Measurements from ENCODE around the gene HK1.

HK1 gene

DNA sequence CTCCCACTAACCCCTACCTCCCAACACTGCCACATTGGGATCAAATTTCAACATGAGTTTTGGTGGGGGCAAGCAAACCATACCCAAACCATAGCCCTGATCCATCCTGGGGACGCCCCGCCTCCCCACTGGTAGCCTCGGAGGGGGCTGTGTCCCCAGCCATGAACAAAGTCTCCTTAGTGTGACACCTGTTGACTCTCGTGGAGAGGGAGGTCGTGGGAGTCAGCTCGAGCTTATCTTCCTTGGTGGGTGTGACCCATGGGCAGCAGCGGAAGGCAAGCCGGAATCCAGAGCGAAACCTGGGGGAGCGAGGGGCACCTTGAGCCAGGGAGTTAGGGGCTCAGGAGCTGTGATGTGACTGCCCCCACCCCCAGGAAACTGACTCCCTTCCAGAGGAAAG is 126.5 kb downstream of the HK1 start:
- Mint-ChIP-seq H3K4me3 (no peak overlapping the region), H3K4me1 (peaks cover 9 to 25% of the 10 kb centered on the region in 2 donors), H3K27ac (no peak overlapping the region), H3K9me3 (no peaks in the 10 kb centered on the region), H3K36me3 (peaks cover 33 to 36% of the 10 kb centered on the region in 2 donors), H3K27me3 (no peaks in the 10 kb centered on the region)
- DNase-seq, result no peak
- ATAC-seq (replicated peaks), result no peak

DNA sequence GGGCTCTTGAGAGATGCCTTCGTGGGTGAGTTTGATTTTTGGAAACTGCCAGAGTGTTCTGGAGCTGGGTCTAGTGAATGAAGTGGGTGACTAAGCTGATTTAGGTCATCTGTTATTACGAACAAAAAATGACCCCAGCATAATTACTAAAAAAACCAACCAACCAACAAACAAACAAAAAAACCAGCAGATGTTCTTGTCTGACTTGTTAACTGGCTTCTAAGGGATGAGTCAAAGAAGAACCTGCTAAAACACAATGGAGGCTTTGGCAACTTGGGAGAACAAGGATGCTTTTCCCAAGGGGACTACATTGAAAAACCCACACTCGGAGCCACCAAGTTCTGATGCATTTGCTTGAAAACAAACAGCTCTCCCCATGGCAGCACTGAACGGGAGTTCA is 126.9 kb downstream of the HK1 start:
- Mint-ChIP-seq H3K9me3 (no peaks in the 10 kb centered on the region), H3K4me3 (no peak overlapping the region), H3K4me1 (peaks cover 12 to 30% of the 10 kb centered on the region in 2 donors), H3K36me3 (peaks cover 31 to 36% of the 10 kb centered on the region in 2 donors), H3K27ac (no peak overlapping the region), H3K27me3 (no peaks in the 10 kb centered on the region)
- no peak for DNase-seq
- ATAC-seq (replicated peaks), result no peak

DNA sequence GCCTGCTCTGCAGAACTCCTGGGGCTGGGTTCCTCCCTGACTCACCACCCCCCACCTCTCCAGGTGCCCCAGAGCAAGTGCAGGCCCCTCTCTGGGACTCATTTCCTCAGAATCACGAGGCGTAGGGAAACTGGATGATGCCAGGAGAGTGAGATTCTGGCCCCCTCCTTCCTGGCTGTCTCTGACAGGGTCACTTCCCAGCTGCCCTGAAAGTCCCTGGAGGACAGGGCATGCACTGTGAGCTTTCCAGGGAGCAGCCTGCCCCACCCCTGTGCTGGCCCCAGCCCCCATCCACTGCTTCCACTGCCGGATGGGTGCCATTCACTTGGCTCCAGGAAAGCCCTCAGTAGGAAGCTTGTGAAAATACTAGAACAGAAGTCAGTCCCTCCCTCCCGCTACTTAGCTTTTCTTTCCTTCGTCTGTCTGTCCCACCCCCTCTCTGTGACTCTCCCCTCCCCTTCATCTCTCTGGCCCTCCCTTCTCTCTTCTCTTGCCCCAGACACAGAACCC is 128.1 kb downstream of the HK1 start:
- H3K27ac Mint-ChIP-seq, result no peak overlapping the region
- peaks cover 17 to 41% of the 10 kb centered on the region in 2 donors for H3K4me1 Mint-ChIP-seq
- H3K4me3 Mint-ChIP-seq, result no peak overlapping the region
- no peaks in the 10 kb centered on the region for H3K27me3 Mint-ChIP-seq
- ATAC-seq (replicated peaks), result no peak
- DNase-seq, result no peak
- no peaks in the 10 kb centered on the region for H3K9me3 Mint-ChIP-seq
- peaks cover 20 to 27% of the 10 kb centered on the region in 2 donors for H3K36me3 Mint-ChIP-seq

DNA sequence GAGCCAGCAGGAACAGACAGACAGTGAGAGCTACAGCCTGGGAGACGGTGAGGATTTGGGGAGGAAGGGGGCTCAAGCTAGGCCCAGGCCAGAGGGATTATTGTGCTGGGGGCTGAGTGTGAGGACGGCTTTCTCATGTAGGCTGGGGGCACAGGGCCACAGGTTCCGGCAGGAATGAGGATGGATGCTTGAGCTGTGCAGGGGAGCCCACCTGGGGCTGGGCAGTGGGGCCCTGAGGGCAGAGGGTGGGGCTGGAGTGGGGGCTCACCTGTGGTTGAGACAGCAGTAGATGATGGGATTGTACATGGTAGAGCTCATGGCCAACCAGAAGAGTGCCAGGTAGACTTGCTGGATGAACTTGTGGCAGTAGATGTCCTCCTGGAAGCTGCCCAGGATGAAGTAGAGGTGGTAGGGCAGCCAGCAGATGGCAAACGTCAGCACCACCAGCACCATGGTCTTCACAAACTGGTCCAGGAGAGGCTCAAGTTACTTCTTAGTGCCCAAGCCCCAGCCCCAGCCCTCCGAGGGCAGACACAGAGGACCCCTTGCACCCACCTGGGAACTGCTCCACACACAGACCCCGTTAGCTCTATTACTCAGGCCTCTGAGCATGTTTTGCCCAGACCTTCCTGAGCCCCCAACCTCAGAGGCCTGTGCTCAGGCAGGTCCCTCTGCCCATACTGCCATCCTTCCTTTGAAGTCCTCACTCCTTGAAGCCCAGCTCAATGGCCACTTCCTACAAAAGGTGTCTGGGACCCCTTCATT is 128.7 kb downstream of the HK1 start:
- no peak for ATAC-seq (replicated peaks)
- Mint-ChIP-seq H3K27me3 (no peaks in the 10 kb centered on the region), H3K27ac (peak overlapping the region; percentile 5), H3K4me1 (peaks cover 17 to 42% of the 10 kb centered on the region in 2 donors), H3K9me3 (no peaks in the 10 kb centered on the region), H3K36me3 (peaks cover 16 to 21% of the 10 kb centered on the region in 2 donors), H3K4me3 (no peak overlapping the region)
- no peak for DNase-seq

DNA sequence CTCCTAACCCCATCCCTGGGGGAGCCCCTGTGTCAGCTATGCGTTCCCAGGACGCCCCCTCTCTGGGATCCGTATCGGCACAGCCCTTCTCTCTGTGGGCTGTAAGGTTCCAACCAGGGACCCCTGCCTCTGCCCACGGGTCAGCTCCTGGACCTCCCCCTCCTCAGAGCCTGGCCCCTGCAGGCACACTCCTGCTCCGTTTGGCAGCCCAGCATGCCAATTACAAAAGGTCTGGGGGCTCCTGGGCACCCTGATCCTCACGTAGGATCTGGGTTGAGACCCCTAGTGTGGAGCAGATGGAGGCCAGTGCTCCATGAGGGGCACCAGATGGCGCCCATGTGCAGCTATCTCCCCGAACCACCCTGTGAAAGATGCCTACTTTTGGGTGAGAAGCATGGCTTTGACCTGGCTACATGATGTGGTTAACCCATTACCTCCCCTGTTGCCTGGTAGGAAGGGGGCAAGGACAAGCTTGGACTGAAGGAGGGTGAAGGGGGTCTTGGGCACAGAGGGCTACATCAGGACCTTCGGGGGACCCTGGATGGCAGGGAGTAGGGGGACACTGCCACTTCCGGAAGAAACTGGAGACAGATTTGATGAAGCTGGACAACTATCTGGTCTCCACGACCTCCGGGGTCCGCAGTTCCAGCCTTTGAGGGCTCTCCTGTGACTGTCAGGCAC is 129.5 kb downstream of the HK1 start:
- H3K36me3 Mint-ChIP-seq, result peaks cover 11 to 13% of the 10 kb centered on the region in 2 donors
- ATAC-seq (replicated peaks) (no peak), DNase-seq (no peak)
- peak overlapping the region; percentile 80 for H3K27ac Mint-ChIP-seq
- peak overlapping the region; percentile 18 to 70 for H3K4me3 Mint-ChIP-seq
- H3K9me3 Mint-ChIP-seq, result no peaks in the 10 kb centered on the region
- H3K27me3 Mint-ChIP-seq, result no peaks in the 10 kb centered on the region
- H3K4me1 Mint-ChIP-seq, result peaks cover 17 to 42% of the 10 kb centered on the region in 2 donors

DNA sequence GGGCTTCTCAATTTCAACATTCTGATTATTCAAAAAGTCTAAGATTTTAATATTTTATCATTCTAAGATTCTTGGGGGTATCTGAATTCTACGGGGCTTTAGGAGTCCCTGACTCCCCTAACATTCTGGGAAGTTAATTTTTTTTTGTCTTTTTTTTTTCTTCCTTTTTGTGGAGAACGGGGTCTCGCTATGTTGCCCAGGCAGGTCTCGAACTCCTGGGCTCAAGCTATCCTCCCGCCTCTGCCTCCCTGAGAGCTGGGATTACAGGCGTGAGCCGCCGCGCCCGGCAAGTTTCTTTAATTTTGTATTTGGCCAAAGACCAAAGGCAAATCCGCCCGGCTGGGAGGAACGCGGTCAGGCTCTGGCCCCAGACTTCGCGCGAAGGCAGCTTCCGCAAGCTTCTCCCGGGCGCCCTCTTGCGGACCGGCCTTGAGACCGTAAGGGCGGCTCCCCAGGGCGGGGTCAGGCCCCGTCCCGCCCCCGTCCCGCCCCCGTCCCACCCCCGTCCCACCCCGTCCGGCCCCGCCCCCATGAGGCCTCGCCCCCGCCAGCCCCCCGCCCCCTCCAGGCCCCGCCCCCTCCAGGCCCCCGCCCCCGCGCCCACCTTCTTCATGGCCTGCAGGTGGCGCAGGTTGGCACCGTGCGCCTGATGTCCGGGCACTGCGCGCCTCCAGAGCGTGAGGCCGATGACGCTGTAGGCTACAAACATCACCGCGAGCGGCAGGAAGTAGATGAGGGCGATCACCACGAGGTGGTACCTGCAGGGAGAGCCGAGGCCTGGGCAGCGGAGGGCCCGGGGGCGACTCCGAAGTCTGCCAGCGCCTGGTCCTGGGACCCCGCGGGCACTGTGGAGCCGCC is 130.3 kb downstream of the HK1 start:
- peaks cover 0 to 4% of the 10 kb centered on the region in 2 donors for H3K27me3 Mint-ChIP-seq
- H3K4me1 Mint-ChIP-seq, result peaks cover 19 to 47% of the 10 kb centered on the region in 2 donors
- peaks cover 7 to 9% of the 10 kb centered on the region in 2 donors for H3K36me3 Mint-ChIP-seq
- H3K9me3 Mint-ChIP-seq, result no peaks in the 10 kb centered on the region
- DNase-seq (peak; percentile 84), ATAC-seq (replicated peaks) (peak; percentile 89)
- peak overlapping the region; percentile 90 for H3K27ac Mint-ChIP-seq
- peak overlapping the region; percentile 78 to 88 for H3K4me3 Mint-ChIP-seq

DNA sequence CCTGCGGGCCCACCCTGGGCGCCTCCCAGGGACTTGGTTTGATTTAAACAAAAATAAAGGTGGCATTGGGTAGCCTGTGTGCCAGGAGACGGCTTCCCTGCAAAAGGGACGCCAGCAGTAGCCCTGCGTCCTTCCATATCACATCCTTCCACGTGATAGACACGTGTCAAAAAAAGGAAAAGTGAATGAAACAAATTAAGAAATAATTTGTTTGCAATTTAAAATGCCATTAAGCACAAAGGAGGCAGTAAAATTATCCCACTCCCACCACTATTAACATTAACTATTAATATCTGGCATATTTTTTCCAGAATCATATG is 130.8 kb downstream of the HK1 start:
- peak overlapping the region; percentile 62 to 79 for H3K4me3 Mint-ChIP-seq
- peaks cover 7 to 9% of the 10 kb centered on the region in 2 donors for H3K36me3 Mint-ChIP-seq
- H3K27ac Mint-ChIP-seq, result peak overlapping the region; percentile 79
- peaks cover 0 to 4% of the 10 kb centered on the region in 2 donors for H3K27me3 Mint-ChIP-seq
- DNase-seq (no peak), ATAC-seq (replicated peaks) (no peak)
- peaks cover 19 to 47% of the 10 kb centered on the region in 2 donors for H3K4me1 Mint-ChIP-seq
- no peaks in the 10 kb centered on the region for H3K9me3 Mint-ChIP-seq

DNA sequence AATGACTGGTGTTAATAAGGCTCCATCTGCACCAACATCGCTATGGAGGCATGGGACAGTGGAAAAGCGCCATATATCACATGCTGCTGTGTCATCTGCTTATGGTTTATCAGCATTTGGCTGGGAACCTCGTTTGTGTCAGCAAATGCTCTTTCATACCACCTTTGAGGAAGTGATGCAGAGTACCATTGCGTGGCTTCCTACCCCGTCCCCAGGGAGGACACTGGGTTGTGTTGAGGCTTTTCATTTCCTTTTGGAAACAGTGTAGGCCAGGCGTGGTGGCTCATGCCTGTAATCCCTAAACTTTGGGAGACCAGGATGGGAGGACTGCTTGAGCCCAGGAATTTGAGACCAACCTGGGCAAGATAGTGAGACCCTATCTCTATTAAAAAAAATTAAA is 131.7 kb downstream of the HK1 start:
- no peaks in the 10 kb centered on the region for H3K9me3 Mint-ChIP-seq
- peaks cover 0 to under 1% of the 10 kb centered on the region in 2 donors for H3K36me3 Mint-ChIP-seq
- peak overlapping the region; percentile 72 for H3K27ac Mint-ChIP-seq
- peaks cover 19 to 47% of the 10 kb centered on the region in 2 donors for H3K4me1 Mint-ChIP-seq
- ATAC-seq (replicated peaks), result peak; percentile 75 to 76
- peak; percentile 74 for DNase-seq
- H3K4me3 Mint-ChIP-seq, result no peak overlapping the region
- H3K27me3 Mint-ChIP-seq, result peaks cover 0 to 5% of the 10 kb centered on the region in 2 donors

DNA sequence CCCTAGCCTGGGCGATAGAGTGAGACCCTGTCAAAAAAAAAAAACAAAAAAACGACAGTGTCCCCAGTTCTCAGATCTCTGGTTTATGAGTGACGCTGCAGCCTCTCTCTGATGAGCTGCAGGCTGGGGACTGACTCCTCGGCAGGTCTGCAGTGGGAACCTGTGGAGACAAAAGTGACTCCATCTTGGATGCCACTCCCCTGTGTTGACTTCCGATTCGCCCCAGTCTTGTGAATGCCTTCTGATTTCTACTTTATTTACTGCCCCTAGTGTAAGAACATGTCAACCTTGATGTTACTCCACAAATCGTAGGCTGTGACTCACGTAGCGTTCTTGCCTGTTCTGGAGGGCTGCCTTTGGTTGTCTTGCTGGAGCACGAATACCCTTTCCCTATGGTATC is 132.2 kb downstream of the HK1 start:
- DNase-seq, result no peak
- Mint-ChIP-seq H3K27ac (no peak overlapping the region), H3K4me1 (peaks cover 19 to 47% of the 10 kb centered on the region in 2 donors), H3K9me3 (no peaks in the 10 kb centered on the region), H3K27me3 (peaks cover 0 to 10% of the 10 kb centered on the region in 2 donors), H3K4me3 (no peak overlapping the region), H3K36me3 (no peaks in the 10 kb centered on the region)
- ATAC-seq (replicated peaks), result no peak

DNA sequence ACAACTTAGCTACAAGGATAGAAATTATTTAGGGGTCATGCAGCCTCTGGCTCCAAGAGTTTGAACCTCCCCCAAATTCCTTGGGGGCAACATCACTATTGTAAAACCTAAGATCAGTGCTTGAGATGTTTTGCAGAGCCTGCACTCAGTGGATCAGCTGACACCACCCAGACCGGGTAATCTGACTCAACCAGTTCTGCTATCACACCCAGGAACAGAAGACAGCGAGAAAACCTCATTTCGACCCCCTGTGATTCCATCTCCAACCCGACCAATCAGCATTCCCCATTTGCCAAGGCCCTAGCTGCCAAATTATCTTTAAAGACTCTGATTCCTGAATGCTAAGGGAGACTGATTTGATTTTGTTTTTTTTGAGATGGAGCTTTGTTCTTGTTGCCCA is 133.2 kb downstream of the HK1 start:
- DNase-seq (no peak), ATAC-seq (replicated peaks) (no peak)
- Mint-ChIP-seq H3K27me3 (peaks cover 9 to 18% of the 10 kb centered on the region in 2 donors), H3K4me1 (peaks cover 19 to 44% of the 10 kb centered on the region in 2 donors), H3K36me3 (no peaks in the 10 kb centered on the region), H3K4me3 (no peak overlapping the region), H3K27ac (no peak overlapping the region), H3K9me3 (no peaks in the 10 kb centered on the region)

DNA sequence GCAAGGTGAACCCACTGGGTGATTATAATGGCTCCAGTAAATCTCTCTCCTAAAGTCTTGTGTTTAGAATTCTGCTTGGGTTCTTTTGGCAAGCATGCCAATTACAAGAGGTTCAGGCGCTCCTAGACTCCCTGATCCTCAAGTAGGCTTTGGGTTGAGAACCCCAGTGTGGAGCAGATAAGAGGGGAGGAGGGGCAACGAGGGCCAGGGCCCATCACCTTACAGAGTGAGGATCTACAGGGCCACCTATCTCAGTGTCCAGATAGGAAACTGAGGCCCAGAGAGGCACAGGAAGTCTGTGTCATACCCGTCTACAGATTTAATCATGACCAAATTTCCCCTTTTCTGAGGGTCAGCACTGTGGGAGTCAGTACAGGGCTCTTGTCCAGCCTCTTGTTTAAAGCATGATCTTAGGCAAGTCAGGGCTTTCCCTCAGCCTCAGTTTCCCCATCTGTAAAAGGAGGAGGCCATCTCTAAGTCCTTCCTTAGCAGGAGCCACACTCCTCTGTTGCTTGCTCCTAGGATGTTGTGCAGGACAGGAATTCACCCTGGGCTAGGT is 134.0 kb downstream of the HK1 start:
- no peak overlapping the region for H3K4me3 Mint-ChIP-seq
- peaks cover 11 to 18% of the 10 kb centered on the region in 2 donors for H3K27me3 Mint-ChIP-seq
- no peak for ATAC-seq (replicated peaks)
- peaks cover 19 to 42% of the 10 kb centered on the region in 2 donors for H3K4me1 Mint-ChIP-seq
- DNase-seq, result no peak
- no peaks in the 10 kb centered on the region for H3K36me3 Mint-ChIP-seq
- no peak overlapping the region for H3K27ac Mint-ChIP-seq
- no peaks in the 10 kb centered on the region for H3K9me3 Mint-ChIP-seq

DNA sequence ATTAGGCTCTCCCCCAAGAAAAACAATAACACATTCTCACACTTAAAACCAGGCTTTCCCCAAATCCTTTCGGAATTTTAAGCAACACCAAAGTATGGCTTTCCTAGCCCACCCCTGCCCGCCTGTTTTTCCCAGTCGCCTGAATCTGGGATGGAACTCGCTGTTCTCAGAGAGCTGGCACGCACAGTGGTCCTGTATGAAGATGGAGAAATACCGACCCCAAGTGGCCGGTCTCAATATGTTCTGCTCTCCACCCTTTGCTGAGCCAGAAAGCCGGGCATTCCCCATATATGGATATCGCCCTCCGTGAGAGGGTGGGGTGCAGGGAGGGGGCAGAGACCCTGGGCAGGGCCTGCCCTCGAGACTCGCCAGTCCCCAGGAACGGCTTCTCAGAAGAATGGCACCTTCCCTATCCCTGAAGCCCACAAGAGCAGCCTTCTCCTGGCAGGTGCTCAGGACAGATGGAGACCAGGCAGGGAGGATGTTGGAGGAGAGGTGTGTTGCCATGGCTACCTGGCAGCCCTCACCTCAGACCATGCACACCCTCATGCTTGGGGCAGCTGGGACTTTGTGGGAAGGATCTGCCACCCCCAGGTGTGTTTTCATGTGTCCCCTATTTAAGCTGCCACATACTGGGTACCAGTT is 135.0 kb downstream of the HK1 start:
- DNase-seq, result peak; percentile 20
- peaks cover 14 to 33% of the 10 kb centered on the region in 2 donors for H3K4me1 Mint-ChIP-seq

More for the DNA sequence above, 135.0 kb downstream of the HK1 start:
- H3K4me3 Mint-ChIP-seq, result no peak overlapping the region
- no peak for ATAC-seq (replicated peaks)
- peak overlapping the region; percentile 51 for H3K27ac Mint-ChIP-seq
- H3K36me3 Mint-ChIP-seq, result no peaks in the 10 kb centered on the region
- H3K9me3 Mint-ChIP-seq, result no peaks in the 10 kb centered on the region
- peaks cover 11 to 18% of the 10 kb centered on the region in 2 donors for H3K27me3 Mint-ChIP-seq
